Epidermal melanocyte (primary cell): ENCODE data around the gene GFOD1.

ENCODE experiments used
- DNase-seq: peaks from one replicate; pipeline ENCODE4 v3.0.0; 2011; ENCODE audit warnings: low spot score; ENCODE audit not compliant: insufficient read length

Gene GFOD1

DNA sequence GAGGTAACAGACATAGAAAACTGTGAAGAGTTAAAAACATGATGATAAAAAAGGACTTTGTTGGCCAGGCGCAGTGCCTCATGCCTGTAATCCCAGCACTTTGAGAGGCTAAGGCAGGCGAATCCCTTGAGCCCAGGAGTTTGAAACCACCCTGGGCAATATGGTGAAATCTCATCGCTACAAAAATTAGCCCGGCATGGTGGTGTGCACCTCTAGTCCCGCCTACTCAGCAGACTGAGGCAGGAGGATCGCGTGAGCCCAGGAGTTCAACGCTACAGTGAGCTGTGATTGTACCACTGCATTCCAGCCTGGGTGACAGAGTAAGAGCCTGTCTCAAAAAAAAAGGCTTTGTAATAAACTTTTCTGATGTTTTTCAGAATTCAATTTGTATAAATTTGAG, 60.1 kb downstream of the GFOD1 start:
- DNase-seq = no peak

DNA sequence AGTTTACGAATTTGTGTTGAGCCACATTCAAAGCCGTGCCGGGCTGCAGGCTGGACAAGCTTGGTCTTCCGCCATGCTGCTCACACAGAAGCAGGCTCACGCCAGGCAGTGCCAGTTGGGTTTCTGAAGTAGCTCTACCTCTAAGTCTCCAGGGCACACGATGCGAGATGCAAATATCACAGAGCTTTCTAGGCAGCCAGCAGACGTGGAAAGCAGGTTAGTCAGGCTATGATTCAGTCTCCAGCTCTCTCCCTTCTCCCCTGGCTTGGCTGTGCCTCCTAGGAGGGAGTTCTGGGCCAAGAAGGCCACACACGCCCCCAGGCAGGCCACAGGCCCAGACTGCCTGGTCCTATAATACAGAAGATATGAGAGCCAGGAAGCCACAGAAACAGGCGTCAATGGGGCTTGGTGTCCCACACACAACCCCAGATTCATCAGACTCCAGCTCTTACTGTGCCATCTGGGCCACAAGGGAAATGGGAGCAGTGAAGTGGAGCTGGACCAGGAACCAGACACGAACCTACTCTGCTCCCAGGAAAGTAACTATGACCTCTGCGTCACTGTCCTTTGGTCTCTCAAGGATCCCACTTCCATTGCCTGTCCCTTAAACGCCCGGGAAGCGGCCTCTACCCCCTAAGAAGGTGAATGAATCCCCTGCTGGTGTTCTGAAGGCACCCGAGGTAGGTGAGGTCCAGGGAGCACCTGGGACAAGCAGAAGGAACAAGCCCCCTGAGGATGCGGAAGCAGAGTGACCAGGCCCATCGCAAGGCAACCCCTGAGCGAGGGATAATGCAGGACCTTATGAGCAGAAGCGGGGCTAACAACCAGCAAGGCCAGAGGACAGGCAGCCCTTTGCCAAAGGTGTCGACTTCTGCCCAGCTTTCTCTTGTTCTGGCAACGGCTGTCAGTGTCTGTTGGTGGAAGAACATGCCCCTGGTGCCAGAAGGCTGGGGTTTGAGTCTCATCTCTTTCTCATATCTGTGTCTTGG, 61.2 kb downstream of the GFOD1 start:
- DNase-seq = no peak

- no peak for DNase-seq
Measured at GRCh38 chr6:13425270-13425873, 62.0 kb downstream of the GFOD1 start.

- DNase-seq = no peak
Measured at GRCh38 chr6:13423252-13423651, 64.1 kb downstream of the GFOD1 start.

DNA sequence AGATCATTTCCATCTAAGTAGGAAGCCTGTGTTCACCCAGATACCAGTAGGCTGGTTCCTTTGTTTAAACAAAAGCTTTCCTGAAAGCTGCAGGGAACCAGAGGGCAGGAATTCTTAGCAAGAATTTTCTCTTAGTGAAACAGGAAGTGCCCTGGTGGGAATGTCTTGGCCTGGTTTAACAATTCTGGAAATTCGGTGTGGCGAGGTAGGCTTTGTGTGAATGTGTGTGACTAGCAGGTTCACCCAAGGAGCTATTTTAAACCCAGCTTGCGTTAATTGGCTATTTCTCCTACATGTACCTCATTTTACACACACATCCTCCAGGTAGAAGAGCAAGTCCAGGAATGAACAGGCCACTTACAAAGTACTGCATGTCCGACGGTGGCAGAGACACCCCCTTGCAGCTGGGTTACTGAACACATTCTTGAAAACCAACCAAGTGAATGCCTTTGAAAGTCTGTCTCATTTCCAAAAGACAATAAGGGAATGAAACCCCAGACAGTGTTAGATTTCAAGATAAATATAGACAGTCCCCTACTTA, 64.6 kb downstream of the GFOD1 start:
- no peak for DNase-seq

- peak; percentile 61 for DNase-seq
Measured at GRCh38 chr6:13421425-13422059, 65.9 kb downstream of the GFOD1 start.

DNA sequence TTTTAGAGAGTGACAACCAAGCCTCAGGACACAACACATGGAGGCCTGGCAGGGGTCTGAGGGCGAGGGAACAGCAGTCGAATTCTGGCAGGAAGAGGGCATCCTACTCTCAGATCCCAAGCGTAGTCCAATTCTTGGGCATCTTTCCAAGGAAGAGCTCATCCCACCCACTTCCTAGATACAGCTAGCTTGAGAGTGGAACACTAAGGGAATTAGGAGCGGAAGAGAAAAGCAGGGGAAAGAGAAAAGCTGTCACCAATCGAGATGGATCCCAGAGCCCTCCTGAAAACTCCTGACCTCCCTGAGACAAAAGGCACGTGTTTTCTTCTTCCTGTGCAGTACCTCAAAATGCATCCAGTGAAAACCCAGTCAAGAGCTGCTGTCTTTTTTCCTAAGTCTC, 67.1 kb downstream of the GFOD1 start:
- DNase-seq = no peak

- no peak for DNase-seq
Measured at GRCh38 chr6:13419422-13420195, 67.8 kb downstream of the GFOD1 start.

DNA sequence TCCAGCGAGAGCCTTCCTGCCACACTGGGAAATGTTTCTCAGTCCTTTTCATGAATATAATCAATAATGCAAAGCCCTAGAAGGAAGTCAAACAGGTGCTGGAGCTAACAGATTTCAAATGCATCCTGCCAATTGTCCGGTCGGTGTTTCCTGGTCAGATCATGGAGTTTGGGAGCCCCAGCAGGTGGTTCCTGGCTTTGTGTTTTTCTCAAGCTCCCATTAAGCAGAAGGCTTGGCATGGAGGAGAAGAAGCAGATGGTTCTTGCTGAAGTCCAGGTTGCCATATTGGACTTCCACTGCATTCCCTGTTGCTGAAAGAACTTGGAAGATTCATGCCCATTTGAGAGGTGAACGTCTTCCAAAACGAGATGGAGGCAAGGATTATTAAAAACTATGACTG, 68.6 kb downstream of the GFOD1 start:
- DNase-seq = no peak

- DNase-seq = no peak
Measured at GRCh38 chr6:13417954-13418353, 69.4 kb downstream of the GFOD1 start.

GRCh38 chr6:13417431-13417830, 70.0 kb downstream of the GFOD1 start:
- DNase-seq = no peak

GRCh38 chr6:13415283-13415682, 72.1 kb downstream of the GFOD1 start:
- no peak for DNase-seq

GRCh38 chr6:13413900-13414555, 73.4 kb downstream of the GFOD1 start:
- no peak for DNase-seq

DNA sequence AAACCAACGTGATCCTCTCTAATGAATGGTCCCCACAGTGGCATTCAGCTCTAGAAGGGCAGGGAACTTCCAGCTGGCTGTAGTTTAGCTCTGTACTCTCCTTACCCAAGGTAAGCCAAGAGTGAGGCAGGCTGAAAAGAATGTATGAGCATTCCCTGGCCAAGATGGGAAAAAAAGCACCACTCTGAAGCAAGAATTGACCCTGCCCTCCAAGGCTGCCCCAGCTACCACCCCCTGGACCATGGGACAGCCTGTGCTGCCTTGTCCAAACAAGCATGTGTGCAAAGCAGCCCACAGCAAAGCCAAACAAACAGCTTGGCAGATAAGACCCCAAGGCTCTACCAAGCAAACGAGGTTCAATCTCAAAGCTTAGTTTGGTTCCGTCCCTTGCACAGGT, 73.9 kb downstream of the GFOD1 start:
- DNase-seq = no peak

- no peak for DNase-seq
Measured at GRCh38 chr6:13412639-13413465, 74.5 kb downstream of the GFOD1 start.

GRCh38 chr6:13412211-13412610, 75.2 kb downstream of the GFOD1 start:
- DNase-seq = no peak

- DNase-seq = no peak
Measured at GRCh38 chr6:13411484-13411883, 75.9 kb downstream of the GFOD1 start.

- DNase-seq = no peak
Measured at GRCh38 chr6:13409991-13410390, 77.4 kb downstream of the GFOD1 start.

DNA sequence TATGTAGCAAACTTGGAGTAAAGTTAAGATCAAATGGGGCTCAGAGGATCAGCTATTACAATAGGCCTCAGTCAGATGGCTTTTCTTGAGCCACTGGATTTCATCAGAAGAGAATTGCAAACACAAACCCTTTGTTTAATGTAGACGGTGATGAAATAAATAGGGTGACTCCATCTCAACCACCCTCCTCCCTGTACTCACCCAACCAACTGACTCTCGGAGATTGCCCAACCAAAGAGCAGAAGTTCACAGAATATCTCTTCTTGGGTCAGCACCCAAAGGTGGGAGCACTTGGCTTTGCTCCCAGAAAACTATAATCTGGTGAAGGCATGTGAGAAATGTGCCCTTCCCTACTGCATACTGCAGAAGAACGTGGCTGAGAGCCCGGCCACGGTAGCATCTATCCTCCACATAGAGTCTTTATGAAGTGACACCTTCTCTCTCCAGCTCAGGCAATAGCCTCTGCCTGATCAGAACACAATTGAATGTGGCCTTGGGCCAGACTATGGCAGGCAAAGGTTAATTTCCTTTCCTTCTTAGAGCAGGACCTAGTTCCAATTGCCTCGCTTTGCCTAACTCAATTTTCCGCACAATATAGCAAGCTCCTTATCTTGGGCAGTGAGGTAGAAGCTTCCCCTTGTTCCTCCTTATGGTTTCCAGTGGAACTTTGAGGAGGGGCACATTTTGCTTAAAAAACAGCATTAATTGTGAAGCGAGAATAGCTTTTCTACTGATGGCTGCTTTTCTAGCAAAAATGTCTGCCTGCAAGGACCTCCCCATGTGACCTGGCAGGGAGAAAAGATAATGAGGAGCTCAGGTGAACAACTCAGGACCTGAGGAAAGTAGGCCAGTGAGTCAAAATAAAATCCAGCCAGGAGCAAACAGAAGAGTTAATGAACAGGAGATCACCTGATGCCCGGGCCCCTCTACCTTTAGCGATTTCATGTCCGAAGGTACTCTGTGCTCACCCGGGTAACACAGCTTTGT, 79.4 kb downstream of the GFOD1 start:
- DNase-seq = no peak
